Prostate gland (tissue), 2 donors: ENCODE measurements around the gene CDX1.

Source experiments
- POLR2A ChIP-seq: fragments of 450-650 bp; IDR thresholded peaks from one replicate; pipeline ENCODE4 v1.6.1; 2016; ENCODE audit warnings: antibody characterized with exemption, mild to moderate bottlenecking
- POLR2AphosphoS5 ChIP-seq: sonication (generic); formaldehyde crosslinking; IDR thresholded peaks from one replicate; pipeline ENCODE4 v1.6.1; 2017; ENCODE audit warnings: antibody characterized with exemption
- TF ChIP-seq, protein P1 (sequence below), 4 experiments: fragments of 200-600 bp in 2 of 4; fragments of 450-650 bp in 2 of 4; sonication (generic) in 2 of 4; IDR thresholded peaks; 1 replicate in 3 of 4; 2 replicates in 1 of 4; pipeline ENCODE4 v1.5.1; 2016 to 2019; ENCODE audit warnings: antibody characterized with exemption in 4 of 4, mild to moderate bottlenecking in 2 of 4, moderate library complexity in 2 of 4

DNA sequence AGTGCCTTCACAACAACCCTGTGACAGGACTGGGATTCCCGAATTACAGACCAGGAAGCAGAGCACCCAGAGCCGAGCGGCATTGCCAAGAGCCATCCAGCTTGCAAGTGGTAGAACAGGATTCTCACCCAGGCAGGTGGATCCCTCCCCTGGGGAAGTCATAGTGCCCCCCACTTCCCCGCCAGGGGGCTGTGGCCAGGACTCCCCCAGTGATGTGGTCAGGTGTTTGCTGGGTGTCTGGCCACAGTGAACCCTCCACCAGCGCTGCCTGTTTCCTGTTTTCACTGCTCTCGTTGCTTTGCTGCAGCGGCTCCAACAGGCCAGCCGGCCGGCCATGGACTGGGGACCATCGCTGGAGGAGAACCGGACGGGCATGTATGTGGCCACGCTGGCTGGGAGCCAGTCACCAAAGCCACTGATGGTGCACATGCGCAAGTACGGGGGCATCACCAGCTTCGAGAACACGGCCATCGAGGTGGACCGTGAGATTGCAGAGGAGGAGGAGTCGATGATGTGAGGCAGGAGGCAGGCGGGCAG lies 42.6 kb downstream of the CDX1 start:
- TF ChIP-seq, protein P1, sequence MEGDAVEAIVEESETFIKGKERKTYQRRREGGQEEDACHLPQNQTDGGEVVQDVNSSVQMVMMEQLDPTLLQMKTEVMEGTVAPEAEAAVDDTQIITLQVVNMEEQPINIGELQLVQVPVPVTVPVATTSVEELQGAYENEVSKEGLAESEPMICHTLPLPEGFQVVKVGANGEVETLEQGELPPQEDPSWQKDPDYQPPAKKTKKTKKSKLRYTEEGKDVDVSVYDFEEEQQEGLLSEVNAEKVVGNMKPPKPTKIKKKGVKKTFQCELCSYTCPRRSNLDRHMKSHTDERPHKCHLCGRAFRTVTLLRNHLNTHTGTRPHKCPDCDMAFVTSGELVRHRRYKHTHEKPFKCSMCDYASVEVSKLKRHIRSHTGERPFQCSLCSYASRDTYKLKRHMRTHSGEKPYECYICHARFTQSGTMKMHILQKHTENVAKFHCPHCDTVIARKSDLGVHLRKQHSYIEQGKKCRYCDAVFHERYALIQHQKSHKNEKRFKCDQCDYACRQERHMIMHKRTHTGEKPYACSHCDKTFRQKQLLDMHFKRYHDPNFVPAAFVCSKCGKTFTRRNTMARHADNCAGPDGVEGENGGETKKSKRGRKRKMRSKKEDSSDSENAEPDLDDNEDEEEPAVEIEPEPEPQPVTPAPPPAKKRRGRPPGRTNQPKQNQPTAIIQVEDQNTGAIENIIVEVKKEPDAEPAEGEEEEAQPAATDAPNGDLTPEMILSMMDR (IDR thresholded peaks at IDR 0.05) = no peak
- TF ChIP-seq POLR2A (no peak), POLR2AphosphoS5 (peak; percentile 52)
